NCI-H2196 (cell line): Measurements from ENCODE around the gene PTCHD1.

Experiments
- DNase-seq: peaks from one replicate; lab custom pipeline; 2025; ENCODE audit not compliant: unreplicated experiment; lab: John Stamatoyannopoulos, UW

PTCHD1 gene

GRCh38 chrX:23334848-23335599 lies at the start of gene PTCHD1:
Gene PTCHD1, plus strand, starts transcription at chrX:23334849. Its CDS starts 27 bp downstream, at chrX:23334876.
- DNase-seq: no peak

- no peak for DNase-seq
Observed at GRCh38 chrX:23286731-23287130, 47.9 kb upstream of the PTCHD1 start.

GRCh38 chrX:23287191-23287725 lies 47.4 kb upstream of the PTCHD1 start:
- DNase-seq: no peak

GRCh38 chrX:23292354-23292987 lies 42.2 kb upstream of the PTCHD1 start:
- DNase-seq: no peak

GRCh38 chrX:23292988-23293651 lies 41.5 kb upstream of the PTCHD1 start:
- DNase-seq: no peak

- no peak for DNase-seq
Observed at GRCh38 chrX:23304881-23305280, 29.8 kb upstream of the PTCHD1 start.

- no peak for DNase-seq
Observed at GRCh38 chrX:23311731-23312130, 22.9 kb upstream of the PTCHD1 start.

- DNase-seq: no peak
Observed at GRCh38 chrX:23312136-23312535, 22.5 kb upstream of the PTCHD1 start.

GRCh38 chrX:23317799-23318724 lies 16.6 kb upstream of the PTCHD1 start:
- no peak for DNase-seq

GRCh38 chrX:23327104-23327503 lies 7.5 kb upstream of the PTCHD1 start:
- no peak for DNase-seq

GRCh38 chrX:23331701-23332100 lies 2.9 kb upstream of the PTCHD1 start:
- DNase-seq: no peak

- DNase-seq: no peak
Observed at GRCh38 chrX:23332101-23332887, 2.4 kb upstream of the PTCHD1 start.

- no peak for DNase-seq
Observed at GRCh38 chrX:23332888-23333821, 1.5 kb upstream of the PTCHD1 start.

GRCh38 chrX:23333842-23334520 lies 668 bp upstream of the PTCHD1 start:
- DNase-seq: no peak

GRCh38 chrX:23334521-23334847 lies 165 bp upstream of the PTCHD1 start:
- DNase-seq: no peak

GRCh38 chrX:23338334-23338733 lies 3.7 kb downstream of the PTCHD1 start:
- no peak for DNase-seq

- DNase-seq: no peak
Observed at GRCh38 chrX:23341452-23341851, 6.8 kb downstream of the PTCHD1 start.

GRCh38 chrX:23344238-23344903 lies 9.7 kb downstream of the PTCHD1 start:
- DNase-seq: no peak
